SHP77 (cell line): Measurements from ENCODE around the gene ANKRD12.

Experiments used
- DNase-seq, 2 experiments: peaks; one replicate each; lab custom pipeline; 2025; lab: John Stamatoyannopoulos, UW

The ANKRD12 gene

DNA sequence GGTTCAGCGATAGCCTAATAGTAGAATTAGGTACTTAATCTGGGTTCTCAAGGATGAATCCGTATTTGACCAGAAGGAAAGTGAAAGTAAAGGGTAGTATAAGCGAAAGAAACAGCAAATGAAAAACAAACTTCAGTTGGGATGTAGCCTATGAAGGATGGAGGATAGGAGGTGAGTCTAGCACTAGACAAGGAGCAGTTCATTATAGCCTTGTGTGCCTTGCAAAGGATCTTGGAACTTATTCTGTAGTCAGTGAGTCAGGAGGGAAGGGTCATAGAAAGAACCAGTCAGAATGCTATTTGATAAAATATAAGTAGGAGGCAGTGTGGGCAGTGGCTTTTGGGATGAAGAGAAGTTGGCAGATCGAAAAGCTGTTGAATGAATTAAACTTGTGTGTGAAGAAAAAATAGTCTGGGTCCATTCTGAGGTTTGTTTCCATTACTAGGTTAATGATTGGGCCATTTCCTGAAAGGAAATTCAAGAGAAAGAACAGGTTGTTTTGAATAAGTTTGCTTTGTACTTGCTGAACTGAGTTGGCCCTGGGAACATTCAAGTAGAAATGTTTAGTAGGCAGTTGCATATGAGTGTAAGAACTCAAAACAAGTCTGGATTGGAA lies 48.5 kb downstream of the ANKRD12 start:
- no peak for DNase-seq

DNA sequence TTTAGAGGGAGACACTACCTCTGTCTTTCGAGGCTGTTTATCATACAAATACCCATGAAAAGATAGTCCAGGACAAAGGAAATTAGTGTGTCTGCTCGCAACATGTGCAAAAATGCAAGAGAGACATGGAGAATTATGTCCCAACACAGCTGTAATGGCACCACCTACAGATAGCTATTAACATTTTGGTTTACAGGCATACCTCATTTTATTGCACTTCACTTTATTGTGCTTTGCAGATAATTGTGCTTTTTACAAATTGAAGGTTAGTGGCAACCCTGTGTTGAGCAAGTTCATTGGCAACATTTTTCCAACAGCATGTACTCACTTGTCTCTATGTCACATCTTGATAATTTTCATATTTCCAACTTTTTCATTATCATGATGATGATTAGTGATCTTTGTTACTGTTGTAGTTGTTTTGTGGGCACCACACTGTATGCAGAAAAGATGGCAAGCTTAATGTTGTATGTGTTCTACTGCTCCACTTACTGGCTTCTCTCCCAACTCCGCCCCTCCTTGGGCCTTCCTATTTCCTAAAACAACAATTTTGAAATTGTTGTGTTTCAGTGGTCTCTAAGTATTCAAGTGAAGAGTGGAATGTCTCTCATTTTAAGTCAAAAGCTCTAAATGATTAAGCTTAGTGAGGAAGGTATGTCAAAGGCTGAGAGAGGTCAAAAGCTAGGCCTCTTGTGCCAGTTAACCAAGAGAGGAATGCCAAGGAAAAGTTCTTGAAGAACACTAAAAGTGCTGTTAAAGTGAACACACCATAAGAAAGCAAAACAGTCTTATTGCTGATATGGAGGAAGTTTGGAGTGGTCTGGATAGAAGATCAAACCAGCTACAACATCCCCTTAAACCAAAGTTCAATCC lies 52.0 kb downstream of the ANKRD12 start:
- no peak for DNase-seq

DNA sequence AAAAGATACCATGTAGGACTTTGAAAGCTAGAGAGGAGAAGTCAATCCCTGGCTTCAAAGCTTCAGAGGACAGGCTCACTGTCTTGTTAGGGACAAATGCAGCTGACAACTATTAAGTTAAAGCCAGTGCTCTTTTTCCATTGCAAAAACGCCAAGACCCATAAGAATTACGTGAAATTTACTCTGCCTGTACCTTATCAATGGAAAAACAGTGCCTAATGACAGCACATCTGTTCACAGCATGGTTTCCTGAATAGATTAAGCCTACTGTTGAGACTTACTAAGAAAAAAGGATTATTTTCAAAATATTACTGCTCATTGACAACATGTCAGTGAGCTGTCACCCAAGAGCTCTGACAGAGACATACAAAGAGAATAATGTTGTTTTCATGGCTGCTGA lies 52.9 kb downstream of the ANKRD12 start:
- no peak for DNase-seq

DNA sequence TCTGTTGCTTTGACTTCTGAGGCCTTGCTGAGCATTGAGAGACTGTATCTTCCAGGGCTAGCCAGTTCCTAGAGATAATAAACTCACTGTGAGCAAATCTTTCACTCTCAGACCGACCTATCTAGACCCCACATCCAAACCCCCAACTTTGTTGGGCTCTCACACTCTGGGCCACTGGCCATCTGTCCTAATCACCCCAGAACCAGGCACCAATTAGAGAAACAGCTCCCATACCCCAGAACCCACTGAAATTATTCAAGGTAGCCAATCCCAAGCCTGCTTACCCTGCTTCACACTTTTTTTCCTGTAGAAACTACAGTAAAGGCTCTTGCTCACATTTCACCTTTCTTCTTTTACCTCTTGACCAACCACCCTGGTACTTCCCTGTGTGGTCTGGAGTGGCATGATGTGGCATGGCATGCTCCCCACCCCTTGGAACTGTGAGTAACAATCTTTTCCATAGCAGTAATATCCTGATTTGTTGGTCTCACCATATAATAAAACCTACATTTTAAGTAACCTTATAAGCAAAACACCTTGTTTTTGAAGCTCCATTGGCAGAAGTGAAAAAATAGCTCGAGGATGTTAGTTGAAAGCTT lies 55.2 kb downstream of the ANKRD12 start:
- no peak for DNase-seq

DNA sequence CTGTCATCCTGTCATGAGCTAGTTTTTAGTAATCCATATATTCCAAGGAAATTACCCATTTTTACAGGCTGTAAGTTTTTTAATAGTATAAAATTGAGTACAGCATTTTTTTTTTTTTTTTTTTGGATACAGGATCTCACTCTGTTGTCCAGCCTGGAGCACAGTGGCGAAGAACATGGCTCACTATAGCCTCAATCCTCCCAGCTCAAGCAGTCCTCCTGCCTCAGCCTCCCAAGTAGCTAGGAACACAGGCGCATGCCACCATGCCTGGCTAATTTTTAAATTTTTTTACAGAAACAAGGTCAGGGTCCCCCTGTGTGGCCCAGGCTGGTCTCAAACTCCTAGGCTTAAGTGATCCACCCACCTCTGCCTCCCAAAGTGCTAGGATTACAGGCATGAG lies 56.5 kb downstream of the ANKRD12 start:
- DNase-seq, result no peak

DNA sequence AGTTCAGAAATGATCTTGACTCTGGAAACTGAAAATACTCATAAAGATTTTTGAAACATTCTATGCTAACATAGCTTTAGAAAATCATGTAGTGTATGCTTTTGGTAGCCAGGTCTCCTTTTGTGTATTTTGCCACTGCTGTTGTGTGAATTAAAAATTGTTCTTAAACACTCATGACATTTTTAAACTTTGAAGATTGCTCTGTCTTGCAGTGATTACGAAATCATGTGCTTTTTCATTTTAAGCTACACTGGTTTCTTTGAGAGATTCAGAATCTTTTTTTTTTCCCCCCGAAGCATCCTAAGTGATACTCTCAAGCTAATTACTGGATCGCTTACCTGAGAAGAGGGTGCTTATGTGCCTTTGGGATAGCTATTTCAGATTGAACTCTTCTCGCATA lies 60.0 kb downstream of the ANKRD12 start:
- no peak for DNase-seq

DNA sequence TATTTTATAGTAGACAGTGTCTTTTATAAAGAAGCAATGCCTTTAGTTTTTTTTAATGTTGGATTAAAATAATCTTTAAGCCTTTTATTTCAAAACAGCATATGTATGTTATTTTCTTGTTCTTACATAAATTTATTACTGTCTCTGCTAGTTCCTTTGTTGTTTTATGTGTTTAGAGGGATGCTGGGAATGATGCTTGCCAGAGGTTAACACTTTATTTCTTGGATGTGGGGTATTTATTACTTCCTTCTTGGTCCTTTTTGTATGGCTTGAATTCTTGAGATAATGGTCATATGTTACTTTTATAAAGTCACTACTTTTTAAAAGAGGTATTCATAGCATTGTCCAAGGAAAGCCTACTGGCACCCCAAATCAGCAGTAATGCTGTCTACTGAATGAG lies 63.1 kb downstream of the ANKRD12 start:
- DNase-seq, result no peak

DNA sequence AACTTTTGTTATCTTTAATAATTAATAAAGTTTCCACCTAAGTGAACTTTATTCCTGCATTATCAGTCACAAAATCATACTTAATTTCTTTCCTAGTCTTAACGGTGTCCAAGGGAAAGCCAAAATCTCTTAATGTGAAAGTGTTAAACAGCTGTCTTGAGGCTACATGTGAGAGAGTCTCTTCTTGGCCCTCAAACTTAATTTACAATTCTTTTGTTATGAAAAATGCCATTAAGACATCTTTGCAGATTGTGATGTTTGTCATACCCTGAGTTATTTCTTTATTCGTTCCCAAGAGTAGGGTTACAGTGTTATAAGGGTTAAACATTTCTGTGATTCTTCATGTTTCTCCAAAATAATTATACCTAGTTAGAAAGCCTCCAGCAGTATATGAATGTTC lies 64.6 kb downstream of the ANKRD12 start:
- DNase-seq, result no peak

DNA sequence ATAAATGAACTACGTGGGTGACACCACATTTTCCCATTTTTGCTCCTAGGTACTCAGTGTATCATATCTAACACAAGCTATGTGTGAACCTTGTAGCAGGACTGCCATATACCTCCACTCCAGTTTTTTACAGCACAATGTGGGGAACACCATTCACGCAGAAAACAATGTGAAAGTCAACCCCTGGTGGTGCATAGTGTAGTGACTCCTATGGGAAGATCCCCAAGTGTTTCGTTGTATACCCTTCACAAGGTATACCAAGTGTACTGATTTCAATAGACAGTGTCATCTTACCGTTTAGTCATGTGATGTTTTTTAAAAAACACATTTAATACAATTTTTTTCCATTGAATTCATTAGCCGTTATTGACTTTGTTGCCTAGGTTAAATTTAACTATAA lies 68.1 kb downstream of the ANKRD12 start:
- no peak for DNase-seq

DNA sequence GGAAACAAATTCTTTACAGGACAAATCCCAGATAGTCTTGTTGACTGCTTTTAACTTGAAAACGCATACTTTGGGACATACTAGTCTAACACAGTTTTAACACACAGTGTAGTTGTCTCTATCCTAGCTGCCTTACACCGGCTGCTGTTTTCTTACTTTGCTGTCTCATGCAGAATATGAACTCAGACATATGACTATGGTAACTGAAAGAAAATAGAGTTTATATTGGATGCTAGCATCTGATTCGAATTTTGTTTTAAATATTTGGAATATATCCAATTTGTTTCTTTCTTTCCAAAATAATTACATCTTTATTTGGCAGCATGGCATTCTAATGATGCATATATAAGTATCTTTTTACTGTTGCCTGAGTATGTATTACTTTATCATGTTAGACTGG lies 69.8 kb downstream of the ANKRD12 start:
- no peak for DNase-seq

DNA sequence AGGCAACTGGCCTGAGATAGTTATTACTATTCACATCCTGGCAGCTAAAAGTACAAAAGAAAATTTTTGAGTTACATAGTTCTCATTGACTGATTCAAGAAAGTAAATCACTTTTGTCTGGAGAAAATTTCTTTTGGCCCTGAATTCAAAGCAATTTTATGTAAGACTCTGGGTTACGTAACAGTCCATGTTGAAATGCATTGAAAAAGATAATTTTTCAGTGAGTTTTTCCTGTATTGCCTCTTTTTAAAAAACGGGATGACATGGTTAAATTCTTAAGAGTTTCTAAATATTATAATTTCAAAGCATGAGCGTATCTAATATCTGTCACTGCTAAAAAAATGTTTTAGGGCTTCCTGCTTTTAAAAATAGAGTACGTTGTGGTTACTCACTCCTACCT lies 72.7 kb downstream of the ANKRD12 start:
- no peak for DNase-seq

DNA sequence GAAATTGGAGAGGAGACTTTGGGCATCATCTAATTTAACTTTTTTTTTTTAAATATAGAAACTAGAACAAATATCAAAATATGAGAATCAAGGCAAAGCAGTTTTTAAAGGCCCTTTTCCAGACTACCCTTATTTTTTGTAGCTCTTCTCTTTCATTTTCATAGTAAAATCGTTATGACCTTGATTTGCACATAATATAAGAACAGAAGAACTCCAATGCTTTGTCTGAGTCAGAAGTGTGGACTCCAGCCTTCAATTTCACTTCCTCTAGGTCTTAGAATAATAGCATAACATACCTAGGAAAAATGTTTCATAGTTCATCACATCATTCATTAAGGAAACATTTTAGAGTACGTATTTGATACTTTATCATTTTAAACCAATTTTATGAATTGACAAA lies 74.4 kb downstream of the ANKRD12 start:
- no peak for DNase-seq

DNA sequence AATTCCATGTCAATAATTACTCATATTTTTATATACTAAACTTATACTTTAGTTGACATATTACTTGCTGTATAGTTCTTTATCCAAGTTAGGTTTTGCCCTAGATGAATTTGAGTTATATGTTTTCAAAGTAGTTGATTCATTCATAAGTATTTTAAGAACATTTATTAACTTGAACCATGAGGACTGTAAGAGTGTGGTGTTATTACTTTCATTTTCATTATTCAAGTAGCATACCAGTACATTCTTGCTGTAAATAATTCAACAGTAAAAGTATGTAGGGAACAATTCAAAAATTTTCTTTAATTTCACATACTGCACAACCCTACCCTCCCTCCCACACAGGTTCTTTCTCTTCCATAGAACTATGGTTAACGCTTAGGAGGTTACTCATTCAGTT lies 75.4 kb downstream of the ANKRD12 start:
- no peak for DNase-seq

DNA sequence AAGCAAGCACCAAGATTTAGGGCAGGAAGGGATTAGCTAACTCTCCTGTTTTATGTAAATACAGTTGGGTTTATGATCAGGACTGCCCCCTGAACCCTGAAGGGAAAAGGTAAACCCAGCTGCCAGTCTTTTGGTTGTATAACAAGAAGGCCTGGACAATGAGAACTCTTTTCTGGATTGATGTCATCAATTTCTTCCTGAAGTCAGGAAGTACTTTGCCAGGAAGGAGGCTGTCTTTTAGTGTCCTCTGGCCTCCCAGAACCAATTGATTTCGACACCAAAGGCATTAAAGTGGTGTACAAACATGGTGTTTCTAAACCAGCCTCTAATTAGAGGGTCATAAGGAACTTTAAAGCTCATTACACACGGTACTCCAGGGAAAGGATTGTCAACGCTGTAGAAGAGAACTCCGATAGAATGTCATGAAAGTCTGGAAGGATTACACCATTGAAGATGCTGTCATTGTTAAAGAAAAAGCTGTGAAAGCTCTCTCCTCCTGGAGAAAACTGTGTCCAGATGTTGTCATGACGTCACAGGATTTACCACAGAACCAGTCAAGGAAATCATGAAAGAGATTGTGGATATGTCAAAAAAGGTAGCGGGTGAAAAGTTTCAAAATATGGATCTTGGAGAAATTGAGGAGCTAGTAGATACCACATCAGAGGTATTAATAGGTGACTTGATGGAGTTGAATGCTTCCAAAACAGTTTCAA lies 78.8 kb downstream of the ANKRD12 start:
- no peak for DNase-seq

DNA sequence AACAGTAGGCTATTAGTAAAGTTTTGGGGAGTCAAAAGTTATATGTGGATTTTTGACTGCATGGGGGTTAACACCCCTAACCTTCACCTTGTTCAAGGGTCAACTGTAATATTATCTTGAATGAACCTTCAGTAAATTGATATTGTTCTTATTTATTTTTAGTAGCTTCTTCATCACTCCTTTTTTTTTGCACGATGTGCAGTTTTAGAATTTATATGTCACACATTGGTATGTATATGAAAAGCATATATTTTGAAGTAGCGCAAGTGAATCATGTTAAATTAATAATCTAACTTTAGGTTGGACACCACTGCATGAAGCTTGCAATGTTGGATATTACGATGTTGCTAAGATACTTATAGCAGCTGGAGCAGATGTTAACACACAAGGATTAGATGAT lies 79.9 kb downstream of the ANKRD12 start:
- no peak for DNase-seq

DNA sequence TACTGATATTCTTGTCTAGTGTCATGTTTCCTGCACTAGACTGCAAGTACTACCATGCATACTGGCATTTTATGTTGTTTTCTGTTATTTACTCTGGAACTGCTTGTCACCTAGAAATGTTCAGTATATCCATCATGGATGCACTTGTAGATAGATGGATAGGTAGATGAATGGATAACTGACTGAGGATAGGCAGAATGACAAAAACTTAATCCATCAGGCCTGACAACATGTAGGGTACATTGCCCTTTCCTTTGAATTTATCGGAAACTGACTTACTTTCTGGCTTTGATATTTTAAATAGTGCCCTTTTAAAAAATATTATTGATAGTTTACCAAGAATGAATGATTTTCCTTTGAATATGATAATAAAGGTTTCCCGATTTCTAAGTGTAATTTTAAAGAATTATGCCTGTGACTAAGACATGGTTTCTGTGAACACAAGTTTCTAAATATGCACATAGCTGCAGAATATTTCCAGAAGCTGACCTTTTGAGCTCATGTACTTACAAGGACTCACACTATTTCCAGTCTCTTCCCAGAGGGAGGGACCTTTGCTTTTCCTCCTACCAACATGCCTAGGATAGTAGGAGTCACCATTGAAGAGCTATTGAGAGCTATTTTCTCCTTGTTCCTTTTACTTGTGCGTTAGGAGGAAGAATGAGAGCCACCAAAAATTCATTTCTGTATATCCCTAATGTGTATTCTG lies 81.3 kb downstream of the ANKRD12 start:
- no peak for DNase-seq

DNA sequence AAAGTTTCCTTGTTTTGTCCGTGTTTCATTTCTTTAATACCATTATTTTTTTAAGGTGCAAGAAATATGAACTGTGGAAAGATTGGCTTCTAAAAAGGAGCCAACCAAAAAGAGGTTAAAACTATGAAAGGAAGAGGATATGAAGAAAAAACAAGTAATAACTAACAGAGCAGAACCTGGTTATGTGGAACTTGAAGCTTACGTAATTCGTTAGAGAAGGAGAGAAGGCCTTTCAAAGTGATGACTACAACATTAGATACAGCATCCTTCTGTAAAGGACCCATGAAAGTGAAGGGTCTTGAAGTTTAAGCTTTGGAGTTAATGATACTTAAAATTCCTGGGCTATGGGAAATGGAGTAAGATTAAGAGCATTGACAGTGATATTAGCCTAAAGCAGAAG lies 84.5 kb downstream of the ANKRD12 start:
- no peak for DNase-seq

DNA sequence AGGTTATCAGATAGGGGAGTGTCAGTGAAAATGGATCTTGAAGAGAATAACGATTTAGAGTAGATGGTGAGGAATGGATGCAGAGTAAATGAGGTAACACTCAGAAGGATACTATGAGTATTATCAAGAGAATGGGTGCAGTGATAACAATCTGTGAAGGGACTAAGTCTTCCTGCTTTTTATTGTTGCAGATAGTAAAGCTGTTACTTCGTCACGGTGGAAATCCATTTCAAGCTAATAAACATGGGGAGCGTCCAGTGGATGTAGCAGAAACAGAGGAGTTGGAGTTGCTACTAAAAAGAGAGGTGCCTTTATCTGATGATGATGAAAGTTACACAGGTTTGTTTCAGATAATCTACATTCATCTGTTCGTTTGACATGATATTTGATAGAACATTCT lies 85.1 kb downstream of the ANKRD12 start:
- no peak for DNase-seq

DNA sequence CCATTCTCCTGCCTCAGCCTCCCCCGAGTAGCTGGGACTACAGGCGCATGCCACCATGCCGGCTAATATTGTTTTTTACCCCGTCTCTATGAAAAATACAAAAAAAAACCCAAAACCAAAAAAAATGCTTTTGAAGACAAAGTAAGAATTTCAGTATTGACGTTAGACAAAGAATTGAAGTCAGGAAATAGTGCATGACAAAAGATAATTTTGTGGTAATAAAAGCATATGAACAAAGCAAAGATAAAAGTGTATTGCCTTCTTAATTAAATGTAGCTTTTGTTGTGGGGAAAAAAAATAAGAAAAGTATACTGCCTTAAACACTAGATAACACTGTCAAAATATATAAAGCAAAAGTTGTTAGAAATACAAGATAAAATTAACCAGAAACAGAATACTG lies 86.8 kb downstream of the ANKRD12 start:
- no peak for DNase-seq

DNA sequence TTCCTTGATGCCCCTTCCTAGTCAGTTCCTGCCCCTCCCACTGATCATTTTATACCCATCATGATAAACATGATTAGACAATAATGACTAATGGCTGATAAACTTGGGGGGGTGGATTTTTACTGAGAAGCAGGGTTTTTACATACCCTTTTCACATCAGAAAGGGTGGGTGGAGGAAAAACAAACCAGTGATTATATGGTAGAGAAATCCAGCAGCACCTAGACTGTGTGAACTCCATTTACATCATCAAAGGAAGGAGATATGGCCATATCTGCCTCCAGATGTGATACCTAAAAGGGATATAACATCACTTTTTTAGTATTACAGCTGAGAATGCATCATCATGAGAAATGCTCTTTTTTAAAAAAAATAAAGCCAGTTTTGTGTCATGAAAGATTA lies 89.9 kb downstream of the ANKRD12 start:
- DNase-seq, result no peak

DNA sequence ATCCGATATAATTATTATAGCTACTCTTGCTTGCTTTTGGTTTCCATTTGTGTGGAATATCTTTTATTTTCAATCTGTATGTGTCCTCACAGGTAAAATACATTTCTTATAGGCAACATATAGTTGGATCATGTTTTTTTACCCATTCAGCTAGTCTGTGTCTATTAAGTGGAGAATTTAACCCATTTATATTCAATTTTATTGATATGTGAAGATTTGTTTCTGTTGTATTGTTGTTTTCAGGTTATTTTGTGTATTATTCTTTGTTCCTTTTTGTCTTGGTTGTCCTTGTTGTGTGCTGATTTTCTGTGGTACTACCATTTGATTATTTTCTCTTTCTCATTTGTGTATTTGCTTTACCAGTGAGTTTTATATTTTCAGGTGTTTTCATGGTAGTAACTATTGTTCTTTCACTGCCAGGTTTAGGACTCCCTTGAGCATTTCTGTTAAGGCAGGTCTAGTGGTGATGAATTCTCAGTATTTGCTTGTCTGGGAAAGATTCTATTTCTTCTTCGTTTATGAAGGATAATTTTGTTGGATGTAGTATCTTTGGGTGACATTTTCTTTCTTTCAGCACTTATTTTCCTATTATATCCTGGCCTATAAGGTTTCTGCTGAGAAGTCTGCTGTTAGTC lies 95.4 kb downstream of the ANKRD12 start:
- DNase-seq, result no peak

DNA sequence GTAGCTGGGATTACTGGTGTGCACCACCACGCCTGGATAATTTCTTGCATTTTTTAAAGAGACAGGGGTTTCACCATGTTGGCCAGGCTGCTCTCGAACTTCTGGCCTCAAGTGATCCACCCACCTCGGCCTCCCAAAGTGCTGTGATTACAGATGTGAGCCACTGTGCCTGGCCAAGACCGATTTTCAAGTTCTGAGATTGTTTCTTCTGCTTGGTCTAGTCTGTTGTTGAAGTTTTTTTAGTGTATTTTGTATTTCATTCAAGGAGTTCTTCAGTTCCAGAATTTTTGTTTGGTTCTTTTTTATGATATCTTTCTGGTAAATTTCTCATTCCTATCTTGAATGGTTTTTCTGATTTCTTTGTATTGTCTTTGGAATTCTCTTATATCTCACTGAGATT lies 96.4 kb downstream of the ANKRD12 start:
- no peak for DNase-seq
